Activated naive CD4-positive, alpha-beta T cell treated with anti-CD3 and anti-CD28 coated beads, Interleukin-2, amount 50 U/mL, for 72 hours (primary cell): Measurements from ENCODE around the gene GP9. TPM values are rescaled to one million over a fixed set of nuclear protein-coding genes. Genes with fewer than 3 reads are reported as not detected.

Source experiments
- ATAC-seq, 2 donors: fragments of 150-1000 bp; cut with Tn5 transposase; 2 replicates each; pipeline ENCODE4 v1.10.0; 2021; ENCODE audit warnings: mild to moderate bottlenecking in 2 of 2, moderate library complexity in 2 of 2
- DNase-seq, 2 donors: peaks; one replicate each; pipeline ENCODE4 v3.0.0; 2021 to 2022; ENCODE audit warnings: low spot score in 2 of 2
- H3K27ac Mint-ChIP-seq, 2 donors: one replicate each; pipeline ENCODE4 v1.8.0; 2022; ENCODE audit warnings: mild to moderate bottlenecking in 2 of 2, mixed read lengths in 2 of 2
- H3K36me3 Mint-ChIP-seq, 2 donors: one replicate each; pipeline ENCODE4 v1.8.0; 2022; ENCODE audit warnings: mixed read lengths in 2 of 2
- H3K9me3 Mint-ChIP-seq, 2 donors: one replicate each; pipeline ENCODE4 v1.8.0; 2022; ENCODE audit warnings: mixed read lengths in 2 of 2
- total RNA-seq, 2 donors: library from RNA; stranded (reverse); gene quantifications; one replicate each; pipeline ENCODE4 v1.2.3, GENCODE V29; 2022

Gene GP9
- total RNA-seq, 2 donors from 2014 or later = not detected

GRCh38 chr3:129025108-129025507 lies 35.5 kb upstream of the GP9 start:
- Mint-ChIP-seq H3K27ac (peak overlapping the region in 1 of 2 donors; percentile 20), H3K36me3 (peaks cover 0 to 6% of the 10 kb centered on the region in 2 donors), H3K9me3 (no peaks in the 10 kb centered on the region)
- DNase-seq (no peak), ATAC-seq (no peak)

- ATAC-seq (no peak), DNase-seq (no peak)
- peak overlapping the region; percentile 44 to 82 for H3K27ac Mint-ChIP-seq
- no peaks in the 10 kb centered on the region for H3K9me3 Mint-ChIP-seq
- peaks cover 0 to 6% of the 10 kb centered on the region in 2 donors for H3K36me3 Mint-ChIP-seq
Measured at GRCh38 chr3:129025691-129026435, 34.7 kb upstream of the GP9 start.

GRCh38 chr3:129026728-129027543 lies 33.6 kb upstream of the GP9 start:
- H3K36me3 Mint-ChIP-seq = peaks cover 0 to 6% of the 10 kb centered on the region in 2 donors

GRCh38 chr3:129027544-129027880 lies 33.1 kb upstream of the GP9 start:
- Mint-ChIP-seq H3K9me3 (no peaks in the 10 kb centered on the region), H3K36me3 (peaks cover 0 to 6% of the 10 kb centered on the region in 2 donors), H3K27ac (no peak overlapping the region)
- ATAC-seq = no peak
- DNase-seq = no peak

More at GRCh38 chr3:129026728-129027543, 33.6 kb upstream of the GP9 start:
- peak; percentile 99 to 100 for ATAC-seq
- Mint-ChIP-seq H3K9me3 (no peaks in the 10 kb centered on the region), H3K27ac (peak overlapping the region; percentile 82 to 92)
- peak; percentile 91 to 94 for DNase-seq

GRCh38 chr3:129028866-129029265 lies 31.7 kb upstream of the GP9 start:
- no peak for ATAC-seq
- no peaks in the 10 kb centered on the region for H3K9me3 Mint-ChIP-seq
- DNase-seq = no peak
- H3K36me3 Mint-ChIP-seq = peaks cover 0 to 6% of the 10 kb centered on the region in 2 donors
- H3K27ac Mint-ChIP-seq = no peak overlapping the region

GRCh38 chr3:129030611-129031010 lies 30.0 kb upstream of the GP9 start:
- no peak for DNase-seq
- peaks cover 0 to 6% of the 10 kb centered on the region in 2 donors for H3K36me3 Mint-ChIP-seq
- no peaks in the 10 kb centered on the region for H3K9me3 Mint-ChIP-seq
- no peak for ATAC-seq
- no peak overlapping the region for H3K27ac Mint-ChIP-seq

GRCh38 chr3:129031476-129032215 lies 28.9 kb upstream of the GP9 start:
- Mint-ChIP-seq H3K36me3 (peaks cover 0 to 3% of the 10 kb centered on the region in 2 donors), H3K9me3 (no peaks in the 10 kb centered on the region), H3K27ac (no peak overlapping the region)
- no peak for ATAC-seq
- no peak for DNase-seq

GRCh38 chr3:129032716-129033115 lies 27.9 kb upstream of the GP9 start:
- Mint-ChIP-seq H3K36me3 (no peaks in the 10 kb centered on the region), H3K27ac (no peak overlapping the region), H3K9me3 (no peaks in the 10 kb centered on the region)
- ATAC-seq (no peak), DNase-seq (no peak)

- ATAC-seq (no peak), DNase-seq (no peak)
- Mint-ChIP-seq H3K36me3 (no peaks in the 10 kb centered on the region), H3K9me3 (no peaks in the 10 kb centered on the region), H3K27ac (no peak overlapping the region)
Measured at GRCh38 chr3:129033151-129033550, 27.4 kb upstream of the GP9 start.

GRCh38 chr3:129033633-129034321 lies 26.8 kb upstream of the GP9 start:
- DNase-seq = no peak
- Mint-ChIP-seq H3K36me3 (no peaks in the 10 kb centered on the region), H3K27ac (peak overlapping the region in 1 of 2 donors; percentile 45), H3K9me3 (no peaks in the 10 kb centered on the region)
- no peak for ATAC-seq

GRCh38 chr3:129034642-129035041 lies 25.9 kb upstream of the GP9 start:
- no peaks in the 10 kb centered on the region for H3K9me3 Mint-ChIP-seq
- H3K27ac Mint-ChIP-seq = no peak overlapping the region
- ATAC-seq (peak; percentile 51 to 59), DNase-seq (no peak)
- H3K36me3 Mint-ChIP-seq = no peaks in the 10 kb centered on the region

GRCh38 chr3:129035360-129036221 lies 25.0 kb upstream of the GP9 start:
- no peak for ATAC-seq
- no peak for DNase-seq

GRCh38 chr3:129036222-129037092 lies 24.1 kb upstream of the GP9 start:
- Mint-ChIP-seq H3K27ac (no peak overlapping the region), H3K36me3 (no peaks in the 10 kb centered on the region), H3K9me3 (no peaks in the 10 kb centered on the region)
- DNase-seq = no peak
- ATAC-seq = no peak

More at GRCh38 chr3:129035360-129036221, 25.0 kb upstream of the GP9 start:
- no peaks in the 10 kb centered on the region for H3K36me3 Mint-ChIP-seq
- H3K27ac Mint-ChIP-seq = no peak overlapping the region
- no peaks in the 10 kb centered on the region for H3K9me3 Mint-ChIP-seq

- Mint-ChIP-seq H3K27ac (no peak overlapping the region), H3K36me3 (no peaks in the 10 kb centered on the region), H3K9me3 (no peaks in the 10 kb centered on the region)
- DNase-seq = no peak
- ATAC-seq = no peak
Measured at GRCh38 chr3:129037093-129037419, 23.5 kb upstream of the GP9 start.
